ENCODE measurements around the gene SEC16B.

The SEC16B gene

GRCh38 chr1:177976596-177976995 lies 6.7 kb upstream of the SEC16B start:
- DNase-seq: no peak

- no peak for DNase-seq
Observed at GRCh38 chr1:177975588-177976495, 6.0 kb upstream of the SEC16B start.

GRCh38 chr1:177973585-177973984 lies 3.7 kb upstream of the SEC16B start:
- DNase-seq: no peak

GRCh38 chr1:177969109-177969508 lies 749 bp downstream of the SEC16B start:
- no peak for DNase-seq

- DNase-seq: no peak
Observed at GRCh38 chr1:177966199-177966598, 3.7 kb downstream of the SEC16B start.

GRCh38 chr1:177965293-177965692 lies 4.6 kb downstream of the SEC16B start:
- no peak for DNase-seq

GRCh38 chr1:177964336-177964735 lies 5.5 kb downstream of the SEC16B start:
- DNase-seq: no peak

- no peak for DNase-seq
Observed at GRCh38 chr1:177960939-177961622, 8.8 kb downstream of the SEC16B start.

GRCh38 chr1:177959811-177960515 lies 9.9 kb downstream of the SEC16B start:
- no peak for DNase-seq

- no peak for DNase-seq
Observed at GRCh38 chr1:177958092-177958491, 11.8 kb downstream of the SEC16B start.

GRCh38 chr1:177954076-177954475 lies 15.8 kb downstream of the SEC16B start:
- DNase-seq: no peak

- no peak for DNase-seq
Observed at GRCh38 chr1:177953549-177953948, 16.3 kb downstream of the SEC16B start.

GRCh38 chr1:177952691-177953090 lies 17.2 kb downstream of the SEC16B start:
- no peak for DNase-seq

- DNase-seq: no peak
Observed at GRCh38 chr1:177952249-177952648, 17.6 kb downstream of the SEC16B start.

GRCh38 chr1:177950506-177950905 lies 19.4 kb downstream of the SEC16B start:
- no peak for DNase-seq

- DNase-seq: no peak
Observed at GRCh38 chr1:177948336-177948972, 21.4 kb downstream of the SEC16B start.

GRCh38 chr1:177947623-177948022 lies 22.2 kb downstream of the SEC16B start:
- DNase-seq: no peak

GRCh38 chr1:177945943-177946650 lies 23.8 kb downstream of the SEC16B start:
- no peak for DNase-seq

- DNase-seq: no peak
Observed at GRCh38 chr1:177944016-177944949, 25.6 kb downstream of the SEC16B start.

GRCh38 chr1:177941976-177942375 lies 27.9 kb downstream of the SEC16B start:
- DNase-seq: no peak

- DNase-seq: no peak
Observed at GRCh38 chr1:177940682-177941081, 29.2 kb downstream of the SEC16B start.

All from stimulated activated naive CD4-positive, alpha-beta T cell treated with Interleukin-2 at 50 U/mL for 16 hours (primary cell).